HCT116 (cell line): Measurements from ENCODE around the gene C1orf115. TPM values are rescaled to one million over a fixed set of nuclear protein-coding genes. Genes with fewer than 3 reads are reported as not detected.

Source experiments
- ATAC-seq: fragments of 200-7000 bp; cut with Tn5 transposase; 2 replicates; pipeline ENCODE4 v1.9.1; 2020; ENCODE audit warnings: mild to moderate bottlenecking, moderate library complexity
- BruUV-seq: library from RNA; stranded (reverse); fragments of 400-500 nt; replicated peaks from 2 replicates; lab custom pipeline; 2021; lab: Mats Ljungman, UMichigan
- CTCF ChIA-PET: fragments of 300-600 bp; sonication (Branson Sonifier 250); formaldehyde crosslinking; loops from one replicate; lab custom pipeline; 2021; ENCODE audit warnings: antibody characterized with exemption; lab: Charles Lee
- POLR2A ChIA-PET: fragments of 300-600, 350-600 bp; sonication (Branson Sonifier 250); formaldehyde crosslinking; loops from one replicate; lab custom pipeline; 2021; ENCODE audit warnings: antibody characterized with exemption; lab: Charles Lee
- RAD21 ChIA-PET, 2 experiments: fragments of 300-600 bp; sonication (Branson Sonifier 250); formaldehyde crosslinking; loops; one replicate each; lab custom pipeline; 2023; ENCODE audit warnings: low total read pairs in 2 of 2; ENCODE audit not compliant: uncharacterized antibody in 2 of 2, unreplicated experiment in 2 of 2, low non-redundant PET in 1 of 2; lab: Charles Lee
- DNase-seq: peaks from one replicate; pipeline ENCODE4 v3.0.0-alpha.2; 2010; ENCODE audit warnings: low read depth, low spot score
- H2AFZ ChIP-seq: fragments of 200-600 bp; shearing (Covaris generic), sonication (generic); 2 replicates; pipeline ENCODE4 v1.6.1; 2017; ENCODE audit warnings: low read depth, mixed run types, mixed read lengths, antibody characterized with exemption, low read length; ENCODE audit not compliant: poor library complexity, severe bottlenecking
- H3K27ac ChIP-seq: 2 replicates; pipeline ENCODE4 v1.5.1; 2012; ENCODE audit warnings: low read depth, low read length
- H3K27me3 ChIP-seq: fragments of 200-600 bp; sonication (generic); 2 replicates; pipeline ENCODE4 v1.6.1; 2016; ENCODE audit warnings: mixed run types, low read length, mixed read lengths; ENCODE audit not compliant: insufficient read depth
- H3K36me3 ChIP-seq, 2 experiments: fragments of 200-500 bp in 1 of 2; fragments of 200-600 bp in 1 of 2; sonication (Bioruptor generic) in 1 of 2; sonication (generic) in 1 of 2; 2 replicates each; pipeline versions ENCODE4 v1.5.1 to v1.6.1; 2014 to 2016; ENCODE audit warnings: low read length in 2 of 2, inconsistent platforms in 1 of 2, mixed read lengths in 1 of 2, mixed run types in 1 of 2; ENCODE audit not compliant: insufficient read depth in 2 of 2, control insufficient read depth in 1 of 2
- H3K4me1 ChIP-seq, 2 experiments: fragments of 200-600 bp in 1 of 2; sonication (generic) in 1 of 2; 2 replicates each; pipeline versions ENCODE4 v1.5.1 to v1.6.1; 2012 to 2017; ENCODE audit warnings: low read length in 2 of 2, inconsistent platforms in 1 of 2, mild to moderate bottlenecking in 1 of 2, mixed read lengths in 1 of 2, mixed run types in 1 of 2, moderate library complexity in 1 of 2; ENCODE audit not compliant: insufficient read depth in 2 of 2, control insufficient read depth in 1 of 2
- H3K4me2 ChIP-seq: fragments of 200-600 bp; sonication (generic); 2 replicates; pipeline ENCODE4 v1.6.1; 2017; ENCODE audit warnings: mixed run types, low read length, mixed read lengths
- H3K4me3 ChIP-seq, 2 experiments: fragments of 200-600 bp in 1 of 2; sonication (generic) in 1 of 2; replicated peaks in 1 of 2; 2 replicates each; pipeline ENCODE4 v1.5.1; 2011 to 2016; ENCODE audit warnings: low read length in 2 of 2, control low read depth in 1 of 2, low read depth in 1 of 2, mild to moderate bottlenecking in 1 of 2, mixed read lengths in 1 of 2, mixed run types in 1 of 2
- H3K79me2 ChIP-seq: fragments of 200-600 bp; sonication (generic); 2 replicates; pipeline ENCODE4 v1.6.1; 2017; ENCODE audit warnings: mild to moderate bottlenecking, mixed run types, low read length, moderate library complexity, mixed read lengths; ENCODE audit not compliant: insufficient read depth
- H3K9ac ChIP-seq: fragments of 200-600 bp; sonication (generic); 2 replicates; pipeline ENCODE4 v1.6.1; 2016; ENCODE audit warnings: low read length, mixed read lengths
- H3K9me2 ChIP-seq: fragments of 200-600 bp; sonication (generic), shearing (Covaris generic); 2 replicates; pipeline ENCODE4 v1.6.1; 2017; ENCODE audit warnings: mixed run types, mild to moderate bottlenecking, moderate library complexity; ENCODE audit not compliant: insufficient read depth
- H3K9me3 ChIP-seq, 2 experiments: fragments of 200-500 bp in 1 of 2; fragments of 200-600 bp in 1 of 2; sonication (Bioruptor generic) in 1 of 2; sonication (generic) in 1 of 2; 2 replicates each; pipeline ENCODE4 v1.6.1; 2014 to 2017; ENCODE audit warnings: low read length in 2 of 2, mixed read lengths in 2 of 2, inconsistent platforms in 1 of 2, low read depth in 1 of 2, mild to moderate bottlenecking in 1 of 2, mixed run types in 1 of 2, moderate library complexity in 1 of 2; ENCODE audit not compliant: control insufficient read depth in 1 of 2, insufficient read depth in 1 of 2
- H4K20me1 ChIP-seq: fragments of 200-600 bp; sonication (generic), shearing (Covaris generic); 2 replicates; pipeline ENCODE4 v1.6.1; 2017; ENCODE audit warnings: mixed run types, mild to moderate bottlenecking, moderate library complexity; ENCODE audit not compliant: insufficient read depth
- CBX3 ChIP-seq: IDR thresholded peaks from 2 replicates; pipeline ENCODE4 v1.6.1; 2012; ENCODE audit warnings: low read depth
- EGR1 ChIP-seq: IDR thresholded peaks from 2 replicates; pipeline ENCODE4 v1.6.1; 2012; ENCODE audit warnings: low read depth
- FOSL1 ChIP-seq: IDR thresholded peaks from 2 replicates; pipeline ENCODE4 v1.6.1; 2012; ENCODE audit warnings: low read depth
- JUND ChIP-seq: IDR thresholded peaks from 2 replicates; pipeline ENCODE4 v1.6.1; 2012
- POLR2A ChIP-seq: IDR thresholded peaks from 2 replicates; pipeline ENCODE4 v1.7.0; 2011; ENCODE audit warnings: borderline replicate concordance; ENCODE audit not compliant: insufficient read depth, insufficient read length; ENCODE audit errors: extremely low read depth
- SP1 ChIP-seq: IDR thresholded peaks from 2 replicates; pipeline ENCODE4 v1.6.1; 2012; ENCODE audit warnings: low read depth
- ZBTB33 ChIP-seq: IDR thresholded peaks from 2 replicates; pipeline ENCODE4 v1.6.1; 2011; ENCODE audit warnings: mild to moderate bottlenecking, low read length, moderate library complexity; ENCODE audit not compliant: insufficient replicate concordance; ENCODE audit errors: extremely low read depth
- intact Hi-C: fragments of 100-400 bp; cut with micrococcal nuclease; formaldehyde crosslinking; loops from 2 replicates; pipeline ENCODE4 v1.10.0; 2022
- total RNA-seq: library from RNA; stranded (reverse); gene quantifications from one replicate; pipeline ENCODE4 v1.2.1, GENCODE V29; 2021; ENCODE audit not compliant: unreplicated experiment
- TF ChIP-seq, protein P1 (sequence below): IDR thresholded peaks from 2 replicates; pipeline ENCODE4 v1.6.1; 2012; ENCODE audit warnings: low read depth
- TF ChIP-seq, protein P2 (sequence below): IDR thresholded peaks from 2 replicates; pipeline ENCODE4 v1.6.1; 2012

The C1orf115 gene
- total RNA-seq, 1 experiment from 2014 or later, result 16.8 TPM

DNA sequence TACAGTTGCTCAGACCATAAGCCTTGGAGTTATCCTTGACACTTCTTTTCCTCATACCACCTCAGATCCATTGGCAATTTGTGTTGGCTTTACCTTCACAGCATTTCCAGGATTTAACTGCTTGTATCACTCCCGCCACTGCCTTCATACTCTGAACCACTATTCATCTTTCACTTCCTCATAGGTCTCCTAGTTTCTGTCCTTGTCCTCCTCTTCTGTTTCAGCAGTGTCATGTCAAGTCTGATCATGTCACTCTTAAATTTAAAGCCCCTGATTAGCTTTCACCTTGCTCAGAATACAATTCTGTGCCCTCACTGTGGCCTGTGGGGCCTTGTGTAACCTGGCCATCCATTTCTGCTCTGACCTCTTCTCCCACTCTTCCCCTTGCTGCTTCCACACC lies 34.7 kb upstream of the C1orf115 start:
- H3K79me2 ChIP-seq, result no peaks in the 10 kb centered on the region
- DNase-seq, result no peak
- no peak overlapping the region for H3K9ac ChIP-seq
- no TSS peak for BruUV-seq
- ChIA-PET CTCF (no interaction called here), RAD21 (no interaction called here), POLR2A (no interaction called here)
- H3K36me3 ChIP-seq, result no peaks in the 10 kb centered on the region
- no peak overlapping the region for H2AFZ ChIP-seq
- intact Hi-C loops, result no loop called here
- H3K27ac ChIP-seq, result no peak overlapping the region
- no peaks in the 10 kb centered on the region for H4K20me1 ChIP-seq
- no peak overlapping the region for H3K4me2 ChIP-seq
- TF ChIP-seq CBX3 (no peak), FOSL1 (no peak), ZBTB33 (no peak), EGR1 (no peak), JUND (no peak), SP1 (no peak), POLR2A (no peak)
- TF ChIP-seq, protein P1, sequence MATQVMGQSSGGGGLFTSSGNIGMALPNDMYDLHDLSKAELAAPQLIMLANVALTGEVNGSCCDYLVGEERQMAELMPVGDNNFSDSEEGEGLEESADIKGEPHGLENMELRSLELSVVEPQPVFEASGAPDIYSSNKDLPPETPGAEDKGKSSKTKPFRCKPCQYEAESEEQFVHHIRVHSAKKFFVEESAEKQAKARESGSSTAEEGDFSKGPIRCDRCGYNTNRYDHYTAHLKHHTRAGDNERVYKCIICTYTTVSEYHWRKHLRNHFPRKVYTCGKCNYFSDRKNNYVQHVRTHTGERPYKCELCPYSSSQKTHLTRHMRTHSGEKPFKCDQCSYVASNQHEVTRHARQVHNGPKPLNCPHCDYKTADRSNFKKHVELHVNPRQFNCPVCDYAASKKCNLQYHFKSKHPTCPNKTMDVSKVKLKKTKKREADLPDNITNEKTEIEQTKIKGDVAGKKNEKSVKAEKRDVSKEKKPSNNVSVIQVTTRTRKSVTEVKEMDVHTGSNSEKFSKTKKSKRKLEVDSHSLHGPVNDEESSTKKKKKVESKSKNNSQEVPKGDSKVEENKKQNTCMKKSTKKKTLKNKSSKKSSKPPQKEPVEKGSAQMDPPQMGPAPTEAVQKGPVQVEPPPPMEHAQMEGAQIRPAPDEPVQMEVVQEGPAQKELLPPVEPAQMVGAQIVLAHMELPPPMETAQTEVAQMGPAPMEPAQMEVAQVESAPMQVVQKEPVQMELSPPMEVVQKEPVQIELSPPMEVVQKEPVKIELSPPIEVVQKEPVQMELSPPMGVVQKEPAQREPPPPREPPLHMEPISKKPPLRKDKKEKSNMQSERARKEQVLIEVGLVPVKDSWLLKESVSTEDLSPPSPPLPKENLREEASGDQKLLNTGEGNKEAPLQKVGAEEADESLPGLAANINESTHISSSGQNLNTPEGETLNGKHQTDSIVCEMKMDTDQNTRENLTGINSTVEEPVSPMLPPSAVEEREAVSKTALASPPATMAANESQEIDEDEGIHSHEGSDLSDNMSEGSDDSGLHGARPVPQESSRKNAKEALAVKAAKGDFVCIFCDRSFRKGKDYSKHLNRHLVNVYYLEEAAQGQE, result no peak
- TF ChIP-seq, protein P2, sequence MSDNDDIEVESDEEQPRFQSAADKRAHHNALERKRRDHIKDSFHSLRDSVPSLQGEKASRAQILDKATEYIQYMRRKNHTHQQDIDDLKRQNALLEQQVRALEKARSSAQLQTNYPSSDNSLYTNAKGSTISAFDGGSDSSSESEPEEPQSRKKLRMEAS, result no peak
- no peak overlapping the region for H3K4me3 ChIP-seq
- ATAC-seq, result no peak
- H3K9me2 ChIP-seq, result no peaks in the 10 kb centered on the region
- H3K27me3 ChIP-seq, result no peaks in the 10 kb centered on the region
- H3K9me3 ChIP-seq, result no peaks in the 10 kb centered on the region
- no peaks in the 10 kb centered on the region for H3K4me1 ChIP-seq
